SK-N-SH (cell line): ENCODE data around the gene ZBED5. TPM values are rescaled to one million over a fixed set of nuclear protein-coding genes. Genes with fewer than 3 reads are reported as not detected.

Source experiments
- CTCF ChIA-PET: fragments of 300-600, 350-600 bp; formaldehyde crosslinking; extraction: SDS; loops from one replicate; lab custom pipeline; 2021; lab: Yijun Ruan, JAX
- POLR2A ChIA-PET: fragments of 350-600 bp; sonication (Branson Sonifier 250); formaldehyde crosslinking; extraction: SDS; loops from one replicate; lab custom pipeline; 2020; ENCODE audit warnings: antibody characterized with exemption, inconsistent platforms; lab: Yijun Ruan, JAX
- DNase-seq: peaks from one replicate; pipeline ENCODE4 v3.0.0; 2012
- H2AFZ ChIP-seq: fragments of 200-600 bp; sonication (generic); 2 replicates; pipeline ENCODE4 v1.8.1; 2016; ENCODE audit warnings: antibody characterized with exemption, mild to moderate bottlenecking, low read depth
- H3F3A ChIP-seq: fragments of 200-600 bp; sonication (generic); replicated peaks from 2 replicates; pipeline ENCODE3; 2016; ENCODE audit warnings: antibody characterized with exemption, mild to moderate bottlenecking; ENCODE audit not compliant: insufficient read depth
- H3K27ac ChIP-seq, 2 experiments: fragments of 200-500 bp in 1 of 2; fragments of 200-600 bp in 1 of 2; sonication (Bioruptor generic) in 1 of 2; sonication (generic), shearing (Covaris generic) in 1 of 2; 2 replicates each; pipeline versions ENCODE4 v1.5.1 to v1.6.1; 2014 to 2016; ENCODE audit warnings: low read depth in 2 of 2, inconsistent platforms in 1 of 2, low read length in 1 of 2, mild to moderate bottlenecking in 1 of 2, mixed read lengths in 1 of 2
- H3K27me3 ChIP-seq: fragments of 200-600 bp; sonication (generic), shearing (Covaris generic); 2 replicates; pipeline ENCODE4 v1.6.1; 2016; ENCODE audit warnings: mixed run types; ENCODE audit not compliant: insufficient read depth
- H3K36me3 ChIP-seq, 2 experiments: fragments of 200-500 bp in 1 of 2; fragments of 200-600 bp in 1 of 2; sonication (Bioruptor generic) in 1 of 2; sonication (generic) in 1 of 2; replicated peaks in 1 of 2; 2 replicates each; pipeline versions ENCODE3 to v1.5.1; 2014 to 2016; ENCODE audit warnings: low read length in 1 of 2, mild to moderate bottlenecking in 1 of 2; ENCODE audit not compliant: insufficient read depth in 2 of 2, control insufficient read depth in 1 of 2
- H3K4me1 ChIP-seq, 2 experiments: fragments of 200-500 bp in 1 of 2; fragments of 200-600 bp in 1 of 2; sonication (Bioruptor generic) in 1 of 2; sonication (generic), shearing (Covaris generic) in 1 of 2; 2 replicates each; pipeline versions ENCODE4 v1.5.1 to v1.6.1; 2014 to 2016; ENCODE audit warnings: low read depth in 1 of 2, low read length in 1 of 2, mixed run types in 1 of 2; ENCODE audit not compliant: insufficient read depth in 2 of 2, control insufficient read depth in 1 of 2
- H3K4me2 ChIP-seq: fragments of 200-600 bp; sonication (generic), shearing (Covaris generic); 2 replicates; pipeline ENCODE4 v1.6.1; 2017; ENCODE audit warnings: mixed run types
- H3K4me3 ChIP-seq, 2 experiments: fragments of 200-500 bp in 1 of 2; fragments of 200-600 bp in 1 of 2; sonication (Bioruptor generic) in 1 of 2; sonication (generic), shearing (Covaris generic) in 1 of 2; 2 replicates each; pipeline versions ENCODE4 v1.5.1 to v1.8.1; 2014 to 2016; ENCODE audit warnings: low read depth in 2 of 2, inconsistent platforms in 1 of 2, low read length in 1 of 2, mild to moderate bottlenecking in 1 of 2, mixed read lengths in 1 of 2, moderate library complexity in 1 of 2
- H3K79me2 ChIP-seq: fragments of 200-600 bp; sonication (generic); 2 replicates; pipeline ENCODE4 v1.8.1; 2017; ENCODE audit warnings: mild to moderate bottlenecking; ENCODE audit not compliant: insufficient read depth
- H3K9ac ChIP-seq: fragments of 200-600 bp; sonication (generic); 2 replicates; pipeline ENCODE4 v1.6.1; 2017; ENCODE audit warnings: mixed run types
- H3K9me2 ChIP-seq: fragments of 200-600 bp; sonication (generic); 2 replicates; pipeline ENCODE4 v1.6.1; 2017; ENCODE audit warnings: mixed run types
- H3K9me3 ChIP-seq: fragments of 200-600 bp; sonication (generic); 2 replicates; pipeline ENCODE4 v1.6.1; 2017; ENCODE audit warnings: mixed run types, mild to moderate bottlenecking, moderate library complexity
- H4K20me1 ChIP-seq: fragments of 200-600 bp; sonication (generic); 2 replicates; pipeline ENCODE4 v1.6.1; 2017; ENCODE audit warnings: mild to moderate bottlenecking, mixed run types; ENCODE audit not compliant: insufficient read depth
- FOXM1 ChIP-seq: IDR thresholded peaks from 2 replicates; pipeline ENCODE4 v1.4.0; 2012; ENCODE audit warnings: low read depth, mild to moderate bottlenecking
- GABPA ChIP-seq: IDR thresholded peaks from 2 replicates; pipeline ENCODE4 v1.4.0; 2012; ENCODE audit warnings: low read depth, mild to moderate bottlenecking
- MXI1 ChIP-seq: IDR thresholded peaks from 2 replicates; pipeline ENCODE4 v1.6.1; 2012; ENCODE audit warnings: mild to moderate bottlenecking, low read depth, low read length, improper control_type of control experiment
- POLR2AphosphoS5 ChIP-seq: IDR thresholded peaks from 2 replicates; pipeline ENCODE4 v1.6.1; 2012; ENCODE audit warnings: low read depth, low read length
- REST ChIP-seq: IDR thresholded peaks from 2 replicates; pipeline ENCODE4 v1.6.1; 2012; ENCODE audit warnings: mild to moderate bottlenecking, low read depth, low read length, moderate library complexity
- RFX5 ChIP-seq: IDR thresholded peaks from 2 replicates; pipeline ENCODE4 v1.6.1; 2012; ENCODE audit warnings: mild to moderate bottlenecking, improper control_type of control experiment, low read length
- RXRA ChIP-seq: IDR thresholded peaks from 2 replicates; pipeline ENCODE4 v1.4.0; 2012; ENCODE audit warnings: low read depth, mild to moderate bottlenecking, borderline replicate concordance
- TEAD4 ChIP-seq: IDR thresholded peaks from 2 replicates; pipeline ENCODE4 v1.4.0; 2012; ENCODE audit warnings: mild to moderate bottlenecking, borderline replicate concordance; ENCODE audit not compliant: insufficient read depth
- YY1 ChIP-seq: IDR thresholded peaks from 2 replicates; pipeline ENCODE4 v1.4.0; 2012; ENCODE audit warnings: low read depth, mild to moderate bottlenecking
- WGBS: methylation state at CpG from one replicate; pipeline ENCODE4 v1.1.6; 2017; ENCODE audit warnings: low lambda C conversion rate; 5-methylcytosine and 5-hydroxymethylcytosine counted together
- polyA plus RNA-seq, 3 experiments: library from polyadenylated mRNA; depleted of rRNA; stranded (reverse); fragments of >200 nt; gene quantifications; 2 replicates each; pipeline ENCODE4 v1.2.3, GENCODE V29; 2012
- TF ChIP-seq, protein P1 (sequence below): IDR thresholded peaks from 2 replicates; pipeline ENCODE4 v1.4.0; 2012; ENCODE audit warnings: low read depth, borderline replicate concordance
- TF ChIP-seq, protein P2 (sequence below): IDR thresholded peaks from 2 replicates; pipeline ENCODE4 v1.4.0; 2012; ENCODE audit warnings: low read depth

Gene ZBED5
- polyA plus RNA-seq, 1 of the 3 experiments (the other 2 are of a cell fraction) = 23.5 TPM

DNA sequence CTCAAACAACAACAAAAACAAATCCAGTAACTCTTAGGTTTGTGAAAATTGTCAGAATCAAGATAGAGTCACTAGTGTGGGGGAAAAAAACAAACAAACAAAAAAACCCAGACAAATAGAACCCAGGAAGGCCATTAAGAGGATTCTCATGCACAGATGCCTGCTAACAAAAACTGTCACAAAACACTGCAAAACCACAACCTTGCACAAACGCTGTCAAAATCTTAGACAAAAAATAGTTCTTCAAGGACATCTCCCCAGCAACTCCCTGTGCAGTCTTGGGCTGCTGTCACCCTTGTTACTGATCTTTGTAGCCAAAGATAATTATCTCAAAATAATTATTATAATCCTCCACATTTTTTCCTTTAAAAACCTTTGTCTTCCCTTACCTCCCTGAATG lies 4.6 kb upstream of the ZBED5 start:
- Histone ChIP-seq H4K20me1 (no peaks in the 10 kb centered on the region), H3K36me3 (no peaks in the 10 kb centered on the region), H3K9me3 (no peaks in the 10 kb centered on the region), H3K27ac (no peak overlapping the region), H2AFZ (no peak overlapping the region), H3K4me1 (peaks cover 3 to 6% of the 10 kb centered on the region in 2 experiments; a peak in 3 of 4 replicates), H3K4me3 (no peak overlapping the region), H3K9ac (no peak overlapping the region), H3K9me2 (no peaks in the 10 kb centered on the region), H3K79me2 (peaks cover 25% of the 10 kb centered on the region), H3K27me3 (no peaks in the 10 kb centered on the region), H3K4me2 (no peak overlapping the region), H3F3A (peaks cover 28% of the 10 kb centered on the region)
- ChIA-PET POLR2A (no interaction called here), CTCF (no interaction called here)
- 100% methylated on average over 1 of the region's 1 CpG for WGBS
- DNase-seq = no peak
- TF ChIP-seq, protein P1, sequence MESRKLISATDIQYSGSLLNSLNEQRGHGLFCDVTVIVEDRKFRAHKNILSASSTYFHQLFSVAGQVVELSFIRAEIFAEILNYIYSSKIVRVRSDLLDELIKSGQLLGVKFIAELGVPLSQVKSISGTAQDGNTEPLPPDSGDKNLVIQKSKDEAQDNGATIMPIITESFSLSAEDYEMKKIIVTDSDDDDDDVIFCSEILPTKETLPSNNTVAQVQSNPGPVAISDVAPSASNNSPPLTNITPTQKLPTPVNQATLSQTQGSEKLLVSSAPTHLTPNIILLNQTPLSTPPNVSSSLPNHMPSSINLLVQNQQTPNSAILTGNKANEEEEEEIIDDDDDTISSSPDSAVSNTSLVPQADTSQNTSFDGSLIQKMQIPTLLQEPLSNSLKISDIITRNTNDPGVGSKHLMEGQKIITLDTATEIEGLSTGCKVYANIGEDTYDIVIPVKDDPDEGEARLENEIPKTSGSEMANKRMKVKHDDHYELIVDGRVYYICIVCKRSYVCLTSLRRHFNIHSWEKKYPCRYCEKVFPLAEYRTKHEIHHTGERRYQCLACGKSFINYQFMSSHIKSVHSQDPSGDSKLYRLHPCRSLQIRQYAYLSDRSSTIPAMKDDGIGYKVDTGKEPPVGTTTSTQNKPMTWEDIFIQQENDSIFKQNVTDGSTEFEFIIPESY = no peak
- TF ChIP-seq TEAD4 (no peak), FOXM1 (no peak), RXRA (no peak)

DNA sequence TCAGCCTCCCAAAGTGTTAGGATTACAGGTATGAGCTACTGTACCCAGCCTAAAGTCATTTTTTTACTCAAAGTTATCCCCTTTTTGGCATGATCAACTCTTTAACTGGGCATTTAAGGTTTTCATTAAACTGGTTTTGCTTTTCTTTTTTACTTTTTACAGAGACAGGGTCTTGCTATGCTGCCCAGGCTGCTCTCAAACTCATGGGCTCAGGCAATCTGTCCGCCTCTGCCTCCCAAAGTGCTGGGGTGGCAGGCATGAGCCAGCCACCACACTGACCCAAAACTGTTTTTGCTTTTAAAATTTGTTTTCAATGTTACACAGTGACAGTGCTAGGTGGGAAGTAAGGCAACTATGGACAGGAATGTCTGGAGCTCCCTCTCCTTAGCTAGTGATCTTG lies 3.9 kb upstream of the ZBED5 start:
- TF ChIP-seq POLR2AphosphoS5 = no peak
- no peak for TF ChIP-seq MXI1
- no peak for TF ChIP-seq YY1
- no peak for TF ChIP-seq REST
- no peak for TF ChIP-seq GABPA
- no peak for TF ChIP-seq RFX5
- TF ChIP-seq, protein P2, sequence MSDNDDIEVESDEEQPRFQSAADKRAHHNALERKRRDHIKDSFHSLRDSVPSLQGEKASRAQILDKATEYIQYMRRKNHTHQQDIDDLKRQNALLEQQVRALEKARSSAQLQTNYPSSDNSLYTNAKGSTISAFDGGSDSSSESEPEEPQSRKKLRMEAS = no peak
- no peak overlapping the region for H3K27ac ChIP-seq
- DNase-seq = no peak
- 91% methylated on average over 1 of the region's 1 CpG for WGBS
- H3K4me2 ChIP-seq = no peak overlapping the region
- POLR2A ChIA-PET = no interaction called here
- H3K9me2 ChIP-seq = no peaks in the 10 kb centered on the region
- no peak overlapping the region for H3K4me3 ChIP-seq
- CTCF ChIA-PET = interaction anchor here (0.7 kb wide), 1 partner anchor 14 kb away, joined by 3 read pairs; no protein-coding TSS in a partner anchor
- no peak overlapping the region for H2AFZ ChIP-seq
- H3K4me1 ChIP-seq = peaks cover 0 to 2% of the 10 kb centered on the region in 2 experiments; a peak in 2 of 4 replicates
- H3K79me2 ChIP-seq = peaks cover 32% of the 10 kb centered on the region
- no peaks in the 10 kb centered on the region for H3K9me3 ChIP-seq
- no peaks in the 10 kb centered on the region for H4K20me1 ChIP-seq
- H3K36me3 ChIP-seq = no peaks in the 10 kb centered on the region
- peaks cover 24% of the 10 kb centered on the region for H3F3A ChIP-seq
- no peaks in the 10 kb centered on the region for H3K27me3 ChIP-seq
- H3K9ac ChIP-seq = no peak overlapping the region
